H1 (cell line): ENCODE data around the gene RAVER2.

Experiments used
- BRCA1 ChIP-seq: IDR thresholded peaks from 2 replicates; pipeline ENCODE4 v1.6.1; 2012; ENCODE audit warnings: low read depth, low read length, improper control_type of control experiment
- CBX5 ChIP-seq: fragments of 300-800, 300-1000 bp; sonication (generic); IDR thresholded peaks from 2 replicates; pipeline ENCODE4 v1.7.1; 2016; ENCODE audit warnings: antibody characterized with exemption, low read length, low read depth
- CTCF ChIP-seq, 3 experiments: IDR thresholded peaks; 1 replicate in 2 of 3; 2 replicates in 1 of 3; pipeline versions ENCODE4 v1.5.1 to v1.6.1; 2011; ENCODE audit warnings: low read length in 3 of 3, mild to moderate bottlenecking in 3 of 3, inconsistent platforms in 2 of 3, low read depth in 1 of 3, moderate library complexity in 1 of 3; ENCODE audit not compliant: insufficient read depth in 1 of 3; ENCODE audit errors: control extremely low read depth in 1 of 3
- EZH2 ChIP-seq: fragments of 200-600 bp; sonication (generic); IDR thresholded peaks from 2 replicates; pipeline ENCODE4 v1.7.1; 2012; ENCODE audit warnings: low read depth, mild to moderate bottlenecking, moderate library complexity, low read length, inconsistent platforms; ENCODE audit not compliant: severe bottlenecking
- RFX5 ChIP-seq: IDR thresholded peaks from 2 replicates; pipeline ENCODE4 v1.6.1; 2011; ENCODE audit warnings: low read depth, low read length, improper control_type of control experiment, borderline replicate concordance
- TCF12 ChIP-seq: IDR thresholded peaks from 2 replicates; pipeline ENCODE4 v1.6.1; 2011; ENCODE audit warnings: low read depth, mild to moderate bottlenecking, low read length
- USF2 ChIP-seq: IDR thresholded peaks from 2 replicates; pipeline ENCODE4 v1.6.1; 2011; ENCODE audit warnings: low read length, improper control_type of control experiment

- no peak for TF ChIP-seq EZH2
- no peak for TF ChIP-seq BRCA1
- TF ChIP-seq CTCF (IDR thresholded peaks at IDR 0.05; ENCODE audit: control extremely low read depth in 1 of 3, insufficient read depth in 1 of 3, low read depth in 1 of 3, low read length in 3 of 3), result no peak
- no peak for TF ChIP-seq CBX5
- no peak for TF ChIP-seq RFX5
- TF ChIP-seq USF2, result no peak
- TF ChIP-seq TCF12, result no peak
Observed at GRCh38 chr1:64769482-64769881, 24.6 kb downstream of the RAVER2 start.
